Measurements from ENCODE around the gene ZNF286A.
A peak's percentile ranks its signal among the peaks of the same experiment; 100 is the strongest.
"Not testable (repeated sequence)": the region's sequence is repeated elsewhere in the genome, so short reads cannot be mapped to it uniquely, and the experiment has no call there.

The ZNF286A gene

DNA sequence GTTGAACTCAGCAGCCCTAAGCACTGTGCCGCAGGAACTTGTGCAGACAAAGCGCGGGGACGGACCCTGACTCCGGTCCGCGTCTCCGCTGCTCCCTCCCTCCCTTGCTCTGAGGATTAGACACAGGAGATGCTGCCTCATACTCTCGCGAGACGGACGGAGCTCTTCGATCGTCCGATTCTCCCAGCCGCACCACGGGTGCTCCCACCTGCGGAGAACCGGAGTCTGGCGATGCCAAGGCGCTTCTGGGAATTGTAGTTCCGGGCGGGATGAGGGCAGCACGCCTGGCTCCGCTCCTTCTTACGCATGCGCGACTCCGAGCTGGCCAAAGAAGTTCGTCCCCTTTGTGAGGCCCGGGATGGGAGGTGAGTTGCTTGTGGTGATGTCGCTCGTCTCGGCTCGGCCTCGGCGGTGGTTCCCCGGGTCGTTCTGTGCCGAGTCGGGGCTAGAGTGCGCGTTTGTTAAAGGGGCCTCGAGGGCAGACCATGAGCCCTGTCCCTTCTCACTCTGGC lies at the start of gene ZNF286A:
ZNF286A (plus strand) TSS at position 340 of the 512 bp plus-strand sequence. CDS start 578 bp downstream, outside the sequence.
- peak; percentile 98 for DNase-seq (ENCODE audit: low spot score)

DNA sequence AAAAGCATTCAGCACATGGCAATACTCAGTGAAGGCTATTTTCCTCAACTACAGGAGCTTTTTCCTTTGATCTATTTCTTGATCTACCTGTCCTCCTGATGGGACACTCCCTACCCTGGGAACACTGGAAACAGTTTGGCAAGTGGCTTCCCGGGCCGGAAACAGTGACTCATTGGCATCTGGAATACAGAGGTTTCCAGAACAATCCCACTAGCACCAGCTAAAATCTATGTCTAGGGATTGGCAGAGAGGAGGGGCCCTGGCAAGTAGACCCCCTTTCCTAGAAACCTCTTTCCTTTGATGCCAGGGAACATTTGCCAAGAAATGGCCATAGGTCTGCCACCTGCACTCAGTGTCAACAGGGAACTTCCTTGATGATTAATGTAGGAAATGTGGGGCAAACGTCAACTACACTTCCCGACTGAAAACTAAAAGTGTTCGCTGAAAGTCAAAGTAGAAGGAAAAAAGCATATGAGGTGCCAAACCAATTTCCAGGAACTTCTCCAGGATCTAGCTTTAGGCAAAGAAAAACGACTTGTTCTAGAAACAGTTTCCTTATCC lies 49.6 kb upstream of the ZNF286A start:
- DNase-seq (ENCODE audit: low spot score): no peak

DNA sequence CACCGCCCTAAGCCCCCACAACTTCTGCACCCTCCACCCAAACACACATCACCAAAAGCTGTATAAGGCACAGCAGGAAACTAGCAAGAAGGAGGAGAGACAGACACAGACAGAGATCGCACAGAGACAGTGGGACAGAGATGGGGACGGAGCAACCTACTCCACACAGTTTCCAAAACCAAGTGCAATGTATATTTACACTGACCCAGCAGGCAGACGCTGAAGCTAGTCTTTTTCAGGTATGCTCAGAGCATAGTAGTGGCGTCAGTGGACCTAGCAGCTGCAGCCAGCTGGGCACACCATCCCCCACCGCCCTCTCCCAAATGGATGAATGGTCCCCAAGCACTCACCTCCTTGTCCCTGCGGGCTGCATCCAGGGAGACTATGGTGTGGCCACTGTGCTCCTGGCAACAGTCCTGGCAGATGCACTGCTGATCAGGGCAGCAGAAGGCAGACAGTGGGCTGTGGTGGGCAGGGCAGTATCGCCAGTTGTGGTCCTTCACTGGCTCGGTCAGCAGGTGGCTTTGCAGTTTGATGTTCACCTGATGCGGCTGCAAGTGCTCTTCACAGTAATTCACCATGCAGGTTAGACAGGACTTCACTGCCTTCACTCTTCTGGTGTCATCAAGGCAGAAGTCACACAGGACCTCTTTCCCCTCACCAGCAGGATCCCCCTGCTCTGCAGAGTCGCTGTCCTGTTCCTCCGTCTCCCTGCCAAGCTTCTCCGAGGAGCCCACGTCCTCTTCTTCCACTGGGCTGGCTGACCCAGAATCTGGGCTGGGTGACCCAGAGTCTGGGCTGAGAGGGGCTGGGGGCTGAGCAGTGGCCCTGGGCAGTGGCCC lies 48.6 kb upstream of the ZNF286A start:
- no peak for DNase-seq (ENCODE audit: low spot score)

DNA sequence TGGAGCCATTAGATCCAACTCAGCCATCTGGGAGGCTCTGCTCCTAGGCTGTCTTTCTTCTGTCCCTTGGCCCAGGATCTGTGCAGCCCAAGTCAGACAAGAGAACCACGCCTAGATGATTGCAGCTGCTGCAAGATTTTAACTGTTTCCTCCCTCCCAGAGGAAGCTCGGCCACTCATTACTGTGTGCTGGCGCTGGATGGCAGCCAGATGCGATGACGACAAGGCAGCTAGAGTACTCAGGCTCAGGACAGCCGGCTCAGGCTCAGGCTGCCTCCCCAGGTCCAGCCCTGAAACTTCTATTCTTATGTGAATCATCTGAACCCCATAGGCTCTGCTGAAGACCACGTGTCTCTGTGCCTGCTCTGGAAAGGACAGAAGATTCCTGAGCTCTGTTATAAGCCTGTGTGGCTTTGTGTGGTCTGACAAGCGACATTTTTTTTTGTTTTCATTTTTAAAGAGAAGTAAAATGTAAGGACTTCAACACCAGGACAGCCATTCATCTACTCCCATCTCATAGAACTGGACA lies 47.9 kb upstream of the ZNF286A start:
- peak; percentile 21 for DNase-seq (ENCODE audit: low spot score)

DNA sequence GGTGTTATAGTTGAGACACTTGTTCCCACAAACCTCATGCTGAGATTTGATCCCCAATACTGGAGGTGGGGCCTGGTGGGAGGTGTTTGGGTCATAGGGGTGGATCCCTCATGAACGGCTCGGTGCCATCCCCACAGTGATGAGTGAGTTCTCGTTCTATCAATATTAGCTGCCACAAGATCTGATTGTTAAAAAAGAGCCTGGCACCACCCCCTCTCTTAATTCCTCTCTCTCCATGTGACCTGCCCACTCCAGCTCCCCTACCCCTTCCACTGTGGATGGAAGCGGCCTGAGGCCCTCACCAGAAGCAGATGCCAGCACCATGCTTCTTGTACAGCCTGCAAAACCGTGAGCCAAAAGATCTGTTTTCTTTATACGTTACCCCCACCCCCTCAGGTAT lies 46.6 kb upstream of the ZNF286A start:
- no peak for DNase-seq (ENCODE audit: low spot score)

DNA sequence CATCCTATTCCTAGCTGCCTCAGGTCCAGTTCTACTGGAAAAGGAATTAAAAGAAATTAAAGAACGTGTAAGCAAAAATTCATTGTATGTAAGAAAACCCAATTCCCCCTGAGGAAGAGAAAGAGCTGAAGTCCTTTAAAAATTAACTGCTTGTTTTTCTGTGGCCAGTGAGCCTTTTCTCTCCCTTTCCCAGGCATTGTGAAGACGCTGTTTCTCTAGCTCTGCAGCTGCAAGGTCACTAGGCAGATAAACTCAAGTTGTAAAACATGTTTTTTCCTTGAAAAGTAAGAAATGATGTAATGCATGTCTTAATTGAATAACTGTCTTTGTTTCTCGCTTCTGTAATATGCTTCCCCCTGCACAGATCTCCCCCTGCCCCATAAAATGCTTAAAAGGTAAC lies 45.2 kb upstream of the ZNF286A start:
- not testable (repeated sequence) for DNase-seq (ENCODE audit: low spot score)

DNA sequence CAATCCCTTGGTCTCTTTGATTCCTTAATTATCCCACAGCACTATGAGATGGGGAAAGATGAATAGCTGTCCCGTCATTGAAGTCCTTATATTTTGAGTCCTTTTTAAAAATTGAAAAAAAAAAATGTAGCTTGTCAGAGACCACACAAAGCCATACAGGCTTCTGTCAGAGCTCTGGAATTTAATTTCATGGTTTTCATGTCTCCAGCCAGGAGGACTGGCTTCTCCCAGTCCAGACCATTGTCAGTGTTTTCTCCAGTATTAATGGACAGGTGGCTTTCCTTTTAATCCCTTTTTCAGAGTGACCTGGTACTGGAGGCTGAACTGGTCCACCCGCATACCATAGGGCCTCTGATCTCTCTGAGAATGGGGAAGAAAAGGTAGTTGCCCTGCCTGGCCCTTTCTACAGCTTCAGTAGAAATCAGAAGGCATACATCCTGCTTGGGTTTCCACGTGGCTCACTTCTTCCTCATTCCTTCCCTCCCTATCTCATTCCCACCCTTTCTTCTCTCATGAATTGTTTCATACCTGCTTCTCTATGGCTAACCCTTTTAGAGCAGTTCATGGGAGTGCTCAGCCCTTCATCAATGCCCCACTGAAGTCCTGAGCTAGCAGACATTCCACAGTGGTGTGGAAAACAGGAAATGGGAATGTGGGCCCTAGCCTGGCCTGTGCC lies 44.5 kb upstream of the ZNF286A start:
- no peak for DNase-seq (ENCODE audit: low spot score)

DNA sequence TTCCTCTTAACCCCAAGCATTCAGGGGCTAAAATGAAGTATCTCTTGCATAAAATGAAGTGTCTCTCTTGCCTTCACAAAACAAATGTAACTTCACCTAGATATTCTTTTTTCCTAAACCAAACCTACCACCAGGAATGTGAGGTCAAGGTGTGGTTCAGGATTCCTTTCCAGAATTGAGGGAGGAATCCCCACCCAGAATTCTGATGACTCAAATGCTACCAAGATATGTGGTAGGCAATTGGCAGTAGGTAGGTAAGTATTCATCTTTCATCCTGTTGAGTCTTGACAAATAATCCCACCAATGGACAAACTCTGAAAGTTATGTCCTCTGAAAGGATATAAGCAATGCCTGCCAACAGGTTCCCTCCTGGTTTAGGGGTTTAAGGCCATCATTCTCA lies 41.7 kb upstream of the ZNF286A start:
- DNase-seq (ENCODE audit: low spot score): no peak

DNA sequence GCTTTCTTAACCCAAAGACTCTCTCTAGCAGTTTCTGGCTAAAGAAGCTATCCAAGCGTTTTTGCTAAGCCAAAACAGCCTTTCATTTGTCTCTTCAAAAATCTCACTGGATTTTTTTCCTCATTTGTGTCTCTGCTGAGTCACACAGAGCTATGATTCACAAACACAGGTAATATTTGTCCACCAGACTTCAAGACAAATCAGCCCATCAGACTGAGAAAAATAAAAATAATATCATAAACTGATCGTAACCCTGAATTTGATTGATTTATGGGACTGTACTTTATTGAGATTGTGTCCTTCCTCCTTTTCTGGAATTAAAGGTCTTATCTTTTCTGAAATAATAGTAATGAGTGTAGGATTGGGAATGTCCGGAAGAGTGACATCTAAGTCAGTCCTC lies 41.3 kb upstream of the ZNF286A start:
- no peak for DNase-seq (ENCODE audit: low spot score)

DNA sequence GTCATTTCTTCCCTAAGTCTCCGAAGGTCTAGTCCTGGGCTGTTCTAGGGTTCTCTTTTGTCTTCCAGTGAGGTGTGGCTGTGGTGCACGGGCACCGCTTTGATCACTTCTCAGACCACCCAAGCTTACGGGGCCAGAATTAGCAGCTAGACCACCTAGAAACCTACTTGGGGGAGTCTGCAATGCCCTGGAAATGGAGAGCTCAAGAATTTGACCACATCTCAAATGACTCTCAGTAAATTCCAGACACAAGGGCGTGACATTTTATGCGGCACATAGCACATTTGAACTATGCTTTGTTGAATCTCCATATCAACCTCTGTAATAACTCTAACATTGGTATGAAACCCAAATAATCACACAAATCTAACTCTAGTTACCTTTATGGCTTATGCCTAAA lies 40.3 kb upstream of the ZNF286A start:
- no peak for DNase-seq (ENCODE audit: low spot score)

DNA sequence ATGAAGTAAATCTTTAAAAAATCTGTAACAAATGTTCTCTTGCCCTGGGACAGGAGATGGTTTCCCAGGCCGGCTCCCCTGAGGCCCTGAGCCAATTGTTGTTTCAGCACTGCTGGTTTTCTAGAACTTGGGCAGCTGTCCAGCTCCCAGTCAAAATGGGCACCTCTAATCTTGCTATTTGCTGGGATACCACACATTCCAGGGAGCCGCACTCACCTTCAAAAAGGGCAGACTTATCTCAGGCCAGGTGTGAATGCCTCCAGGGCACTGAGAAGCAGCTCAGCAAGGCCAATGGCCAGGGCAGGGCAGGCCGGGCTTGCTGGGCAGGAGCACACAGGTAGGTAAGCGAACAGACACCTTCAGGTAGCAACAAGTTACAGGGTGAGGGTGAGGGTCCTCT lies 39.9 kb upstream of the ZNF286A start:
- DNase-seq (ENCODE audit: low spot score): no peak

DNA sequence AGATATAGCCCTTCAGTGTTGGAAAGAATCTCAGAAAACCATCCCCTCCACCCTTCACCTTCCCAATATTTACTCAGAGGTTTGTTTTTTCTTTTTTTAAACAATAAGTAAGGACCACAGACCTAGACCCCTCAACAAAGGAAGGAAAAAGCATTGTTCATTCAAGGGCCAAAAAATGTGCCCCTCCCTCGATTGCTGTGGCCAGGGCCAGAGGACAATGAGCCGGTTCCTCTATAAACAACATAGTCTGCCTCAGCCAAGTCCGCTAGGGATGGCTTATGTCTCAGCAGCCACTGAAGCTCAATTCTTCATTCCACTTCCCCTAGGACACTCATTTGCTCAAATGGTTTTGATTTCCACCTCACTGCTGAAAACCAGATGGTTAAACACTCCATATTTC lies 39.5 kb upstream of the ZNF286A start:
- DNase-seq (ENCODE audit: low spot score): no peak

DNA sequence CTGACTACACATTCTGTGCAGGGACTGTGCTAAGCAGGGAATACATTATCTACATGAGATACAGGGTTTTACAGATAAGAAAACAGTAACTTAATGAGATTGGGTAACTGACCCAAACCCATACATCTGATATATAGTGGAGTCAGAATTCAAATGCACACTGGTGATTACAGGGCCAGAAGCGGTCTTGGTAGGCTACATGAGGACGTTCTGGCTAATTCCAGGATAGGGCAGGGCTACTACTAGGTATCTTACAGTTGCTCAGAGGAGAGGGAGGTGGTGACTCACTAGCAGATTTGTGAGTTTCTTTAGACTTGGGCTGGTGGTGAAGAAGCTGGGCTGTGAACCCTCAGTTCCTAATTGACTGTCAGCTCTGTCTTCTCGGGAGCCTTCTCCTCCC lies 36.9 kb upstream of the ZNF286A start:
- DNase-seq (ENCODE audit: low spot score): no peak

DNA sequence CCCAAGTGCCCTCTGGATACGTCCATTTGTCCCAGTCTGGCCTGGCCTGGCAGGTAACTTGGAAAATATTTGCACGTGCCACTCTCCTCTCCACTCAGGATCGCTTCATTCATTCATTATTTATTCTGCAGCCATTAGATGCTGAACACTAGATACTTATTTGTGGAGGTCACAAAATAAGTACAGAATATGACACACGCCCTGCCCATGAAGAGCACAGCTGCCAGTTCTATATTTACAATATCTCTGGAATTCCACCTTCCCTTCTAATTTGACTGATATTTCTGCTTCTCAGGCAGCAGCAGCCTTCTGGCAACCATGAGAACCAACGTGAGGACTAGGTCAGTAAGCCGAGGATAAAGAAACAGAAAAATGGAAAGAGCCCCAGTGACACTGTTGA lies 36.4 kb upstream of the ZNF286A start:
- DNase-seq (ENCODE audit: low spot score): no peak

DNA sequence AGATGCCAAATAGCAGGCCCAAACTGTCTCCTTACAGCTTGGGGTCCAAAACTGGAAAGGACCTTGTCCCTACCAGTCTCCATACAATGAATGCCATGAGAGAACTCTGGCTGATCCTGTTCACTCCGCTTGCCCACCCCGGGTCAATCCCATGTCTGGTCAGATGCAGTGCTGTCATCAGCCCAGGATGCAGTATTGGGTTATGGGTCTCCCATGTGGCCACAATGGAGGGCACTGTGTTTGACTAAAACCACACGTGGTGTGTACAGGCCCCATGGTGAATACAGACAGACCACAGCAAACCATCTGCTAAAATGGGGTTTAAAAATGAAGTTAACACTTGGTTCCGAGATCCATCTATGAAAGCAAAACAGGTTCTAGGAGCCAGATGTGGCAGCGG lies 35.9 kb upstream of the ZNF286A start:
- DNase-seq (ENCODE audit: low spot score): no peak

DNA sequence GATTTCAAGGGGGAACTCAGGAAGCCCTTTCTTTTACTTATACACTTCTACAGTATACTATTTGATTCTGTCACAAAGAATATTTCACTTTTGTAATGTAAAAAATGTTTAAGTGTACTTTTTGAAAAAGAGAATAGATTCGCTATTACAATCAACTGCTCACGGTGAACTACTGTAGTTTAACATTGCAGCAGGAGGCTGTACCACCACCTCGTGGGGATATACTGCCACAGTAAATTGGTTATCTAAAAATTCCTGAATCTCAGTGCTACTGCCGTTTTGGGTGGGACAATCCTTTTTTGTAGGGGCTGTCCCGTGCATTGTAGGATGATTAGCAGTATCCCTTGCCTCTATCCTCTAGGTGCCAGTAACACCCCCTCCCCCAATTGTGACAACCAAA lies 30.0 kb upstream of the ZNF286A start:
- not testable (repeated sequence) for DNase-seq (ENCODE audit: low spot score)

DNA sequence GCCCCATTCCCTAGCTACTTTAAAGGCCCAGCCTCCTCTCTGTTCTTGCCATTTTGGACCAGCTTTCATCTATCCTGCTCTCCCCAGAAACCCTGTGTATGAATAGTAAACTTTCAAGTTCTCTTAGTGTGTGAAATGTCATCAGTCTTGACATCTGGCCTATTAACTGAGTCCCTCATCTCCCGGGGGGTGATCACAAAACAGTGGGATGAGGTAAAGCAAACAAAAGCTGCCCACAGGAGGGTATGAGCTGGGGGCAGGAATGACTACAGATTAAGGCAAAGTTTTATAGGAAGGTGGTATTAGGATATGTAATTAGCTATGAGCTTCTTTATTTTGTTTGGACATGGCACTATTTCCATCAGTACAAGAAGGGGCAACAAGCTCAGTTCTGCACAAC lies 24.9 kb upstream of the ZNF286A start:
- not testable (repeated sequence) for DNase-seq (ENCODE audit: low spot score)

DNA sequence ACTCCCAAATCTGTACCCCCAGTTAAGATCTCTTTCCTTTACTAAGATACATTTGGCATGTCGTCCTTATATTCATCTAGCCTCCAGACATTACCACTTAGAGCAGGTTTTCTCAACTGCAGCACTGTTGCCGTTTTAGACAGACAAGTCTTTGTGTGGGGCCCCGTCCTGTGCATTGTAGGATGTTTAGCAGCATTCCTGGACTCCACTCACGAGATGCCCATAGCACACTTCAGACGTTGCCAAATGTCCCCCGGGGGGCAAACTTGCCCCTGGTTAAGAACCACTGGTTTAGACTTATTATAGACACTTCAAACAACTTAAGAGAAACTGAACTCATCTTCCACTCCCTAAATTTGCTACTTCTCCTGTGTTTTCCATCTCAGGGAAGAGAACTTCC lies 23.6 kb upstream of the ZNF286A start:
- not testable (repeated sequence) for DNase-seq (ENCODE audit: low spot score)

DNA sequence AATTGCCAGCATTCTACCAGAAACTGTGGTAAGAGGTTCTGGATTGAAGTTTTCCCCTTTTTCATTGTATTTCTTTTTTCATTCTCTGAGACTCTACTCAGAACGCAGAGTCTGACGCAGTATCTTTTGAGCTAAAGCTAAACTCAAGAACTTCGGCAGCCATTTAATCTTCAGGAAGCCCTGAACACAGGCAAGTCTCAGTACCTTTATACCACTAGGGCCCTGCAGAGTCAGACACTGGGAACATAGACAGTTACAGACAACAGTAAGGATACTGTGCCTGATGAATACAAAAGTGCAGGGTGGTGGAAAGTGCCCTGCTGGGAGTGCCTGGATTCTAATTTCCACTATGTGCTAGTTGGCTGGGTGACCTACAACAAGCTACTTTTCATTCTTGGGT lies 16.4 kb upstream of the ZNF286A start:
- not testable (repeated sequence) for DNase-seq (ENCODE audit: low spot score)

DNA sequence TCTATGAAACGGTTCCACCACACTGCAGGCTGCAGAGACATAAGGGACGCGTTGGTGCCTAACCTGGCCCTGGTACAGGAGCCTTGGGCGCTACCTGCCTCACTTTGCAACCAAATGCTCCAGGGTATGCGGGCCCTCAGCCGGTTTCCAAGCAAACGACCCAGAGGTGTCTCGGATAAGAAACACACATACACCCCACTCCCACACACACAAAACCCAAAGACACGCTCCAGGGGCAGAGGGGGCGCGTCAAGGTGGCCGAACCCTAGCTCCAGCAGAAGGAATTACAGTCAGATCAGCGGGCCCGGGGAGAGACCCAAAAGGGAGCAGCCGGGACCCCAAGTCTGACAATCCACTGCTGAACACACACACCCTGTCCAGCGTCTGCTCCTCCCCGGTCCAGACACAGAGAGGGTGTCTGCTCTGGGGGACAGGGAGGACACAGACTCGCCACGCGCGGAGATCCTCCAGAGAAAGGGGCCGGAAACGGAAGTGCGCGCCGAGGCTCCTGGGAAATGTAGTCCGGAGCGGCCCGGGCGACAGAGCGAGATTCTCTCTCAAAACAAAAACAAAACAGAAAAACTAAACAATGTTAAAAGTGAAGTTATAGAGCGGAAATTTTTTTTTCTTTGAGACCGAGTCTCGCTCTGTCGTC lies 15.6 kb upstream of the ZNF286A start, which contains the start of gene TRIM16:
TRIM16 (minus strand) TSS at position 488 of the 655 bp plus-strand sequence. CDS start 32,702 bp downstream, outside the sequence.
- peak; percentile 79 for DNase-seq (ENCODE audit: low spot score)

DNA sequence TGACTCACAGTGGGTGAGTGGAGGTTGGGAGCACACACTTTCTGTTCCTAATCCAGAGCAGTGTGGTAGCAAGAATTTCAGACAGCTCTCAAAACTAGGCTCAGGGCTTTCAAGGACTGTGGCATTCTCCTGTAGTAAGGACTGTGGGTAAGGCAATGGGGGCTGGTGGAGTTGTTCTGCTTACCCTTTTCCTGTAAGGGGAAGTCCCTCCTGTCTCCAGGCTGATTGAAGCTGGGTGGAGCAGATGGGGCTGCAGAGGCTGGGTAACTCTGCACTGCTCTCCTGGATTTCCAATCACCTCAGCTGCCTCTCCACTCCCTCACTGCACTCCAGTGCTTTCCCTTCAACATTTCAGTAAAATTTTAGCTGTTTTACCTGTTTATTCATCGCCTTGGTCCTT lies 12.1 kb upstream of the ZNF286A start:
- DNase-seq (ENCODE audit: low spot score): not testable (repeated sequence)

DNA sequence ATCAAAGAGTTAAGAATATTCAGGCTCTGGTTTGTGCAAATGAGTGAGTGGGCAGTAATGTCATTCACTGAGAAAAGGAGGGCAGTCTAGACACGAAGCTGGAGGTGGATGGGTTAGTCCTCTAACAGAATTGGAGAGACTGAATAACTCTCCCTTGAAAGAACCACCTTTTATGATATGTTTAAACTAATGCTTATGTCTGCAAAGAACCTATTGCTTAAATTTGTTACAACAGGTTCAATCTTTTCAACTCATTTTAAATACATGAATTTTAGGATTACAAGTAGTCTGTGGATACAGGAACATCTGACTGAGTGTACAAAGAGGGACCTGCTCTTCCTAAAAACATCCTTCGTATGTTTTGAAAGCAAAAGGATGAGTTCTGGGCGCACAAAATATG lies 585 bp upstream of the ZNF286A start:
- not testable (repeated sequence) for DNase-seq (ENCODE audit: low spot score)
